Right lobe of liver (tissue), 4 donors: ENCODE results near the gene CFTR.

Source experiments
- CTCF ChIP-seq, 4 donors: fragments of 200-600 bp in 3 of 4; fragments of 450-650 bp in 1 of 4; IDR thresholded peaks; one replicate each; pipeline versions ENCODE4 v1.5.1 to v1.8.0; 2016 to 2022; ENCODE audit warnings: antibody characterized with exemption in 4 of 4, mild to moderate bottlenecking in 2 of 4
- POLR2A ChIP-seq: fragments of 450-650 bp; IDR thresholded peaks from one replicate; pipeline ENCODE4 v1.6.1; 2017; ENCODE audit warnings: antibody characterized with exemption, mild to moderate bottlenecking
- donor health status: DM: no; HTN: no; CAD: no.
- donor health status: DM: no; HTN: no; CAD: no.
- donor health status: DM: no; HTN: yes; CAD: no.

- TF ChIP-seq CTCF (IDR thresholded peaks at IDR 0.05): no peak
- TF ChIP-seq POLR2A: no peak
Observed at GRCh38 chr7:117666689-117667088, 186.9 kb downstream of the CFTR start.
